Inflammatory macrophage (primary cell): ENCODE data around the gene FDX2.

Experiments used
- DNase-seq, 2 donors: peaks; one replicate each; pipeline ENCODE4 v3.0.0-alpha.2; 2020 to 2022

Gene FDX2

DNA sequence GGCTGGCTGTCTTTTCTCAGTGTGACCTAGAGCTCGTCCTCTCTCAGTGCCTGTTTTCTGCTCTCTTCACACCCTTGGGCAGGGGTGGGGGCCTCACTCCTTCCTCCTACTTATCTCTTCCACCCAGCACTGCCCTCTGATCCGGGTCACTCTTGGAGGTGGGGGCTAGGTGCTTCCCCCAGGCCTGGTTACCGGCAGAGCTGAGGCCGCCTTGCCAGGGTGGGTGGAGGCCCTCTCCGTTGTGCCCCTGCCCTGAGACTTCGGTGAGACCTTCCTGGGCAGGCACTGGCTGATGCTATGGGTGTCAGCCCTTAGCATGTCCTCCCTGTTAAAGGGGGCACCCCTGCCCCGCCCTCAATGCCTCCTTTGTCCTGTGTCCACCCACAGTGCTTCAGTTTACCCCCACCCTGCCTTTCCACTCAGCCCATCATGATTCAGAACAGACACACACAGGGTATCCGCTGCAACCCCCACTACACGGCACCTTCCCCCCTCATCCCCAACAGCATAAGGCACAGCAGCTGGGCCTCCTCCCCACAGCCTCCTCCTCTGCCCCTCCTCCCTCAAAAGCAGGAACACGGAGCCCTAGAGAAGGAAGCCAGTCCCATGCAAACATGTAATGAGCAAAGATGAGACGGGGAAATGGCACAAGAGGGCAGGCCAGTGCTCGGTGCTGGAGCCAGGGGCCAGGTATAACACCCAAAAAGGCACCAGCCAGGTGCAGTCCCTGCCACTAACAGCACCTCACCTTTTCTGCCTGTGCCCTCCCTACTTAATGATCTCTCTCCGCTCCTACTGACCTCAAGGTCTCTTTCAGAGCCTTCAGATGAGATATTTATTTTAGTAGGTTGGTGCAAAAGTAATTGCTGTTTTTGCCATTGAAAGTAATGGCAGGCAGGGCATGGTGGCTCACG, 16.0 kb downstream of the FDX2 start:
- peak; percentile 66 to 77 for DNase-seq

DNA sequence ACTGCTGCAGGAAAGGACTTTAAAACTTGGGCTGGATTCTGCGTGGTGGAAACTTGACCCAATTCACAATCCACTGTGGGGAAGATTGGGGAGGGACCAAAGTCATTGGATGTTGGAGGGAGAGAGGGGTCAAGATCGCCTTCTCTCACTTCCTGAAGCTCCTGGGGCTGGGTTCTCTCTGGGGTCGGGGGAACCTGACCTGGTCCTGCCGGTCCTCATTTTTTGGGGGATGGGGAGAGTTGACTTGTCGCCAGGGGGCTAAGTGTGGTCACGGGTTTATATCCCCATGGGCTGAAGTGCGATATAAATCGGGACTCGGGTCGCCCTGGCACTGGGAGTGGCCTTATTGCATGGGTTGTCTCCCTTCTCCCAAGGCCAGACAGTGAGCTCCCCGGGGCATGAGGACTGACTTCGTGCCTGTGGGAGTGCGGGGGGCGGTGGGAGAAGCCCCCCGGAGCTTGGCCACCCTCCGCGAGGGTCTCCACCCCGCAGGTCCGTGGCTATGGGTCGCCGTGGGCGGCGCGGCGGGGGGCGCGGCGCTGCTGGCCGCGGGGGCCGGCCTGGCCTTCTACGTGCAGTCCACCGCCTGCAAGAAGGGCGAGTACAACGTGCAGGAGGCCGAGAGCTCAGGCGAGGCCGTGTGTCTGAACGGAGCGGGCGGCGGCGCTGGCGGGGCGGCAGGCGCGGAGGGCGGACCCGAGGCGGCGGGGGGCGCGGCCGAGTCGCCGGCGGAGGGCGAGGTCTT, 19.8 kb downstream of the FDX2 start:
- DNase-seq: no peak

DNA sequence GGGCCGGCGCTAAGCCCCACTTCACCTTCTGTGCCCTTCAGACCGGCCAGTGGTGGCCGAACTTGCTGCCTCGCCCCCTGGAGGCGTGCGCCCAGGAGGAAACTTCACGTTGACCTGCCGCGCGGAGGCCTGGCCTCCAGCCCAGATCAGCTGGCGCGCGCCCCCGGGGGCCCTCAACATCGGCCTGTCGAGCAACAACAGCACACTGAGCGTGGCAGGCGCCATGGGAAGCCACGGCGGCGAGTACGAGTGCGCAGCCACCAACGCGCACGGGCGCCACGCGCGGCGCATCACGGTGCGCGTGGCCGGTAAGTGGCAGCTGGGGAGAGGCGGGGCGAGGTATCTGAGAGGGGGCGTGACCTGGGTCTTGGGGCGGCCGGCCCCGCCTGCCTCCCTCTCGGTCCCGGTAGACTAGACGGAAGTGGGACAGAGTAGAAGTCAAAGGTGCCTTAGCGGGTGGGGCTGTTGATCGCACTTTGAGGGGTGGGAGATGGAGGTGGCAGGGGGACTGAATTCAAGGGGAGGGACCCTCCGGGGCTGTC, 20.4 kb downstream of the FDX2 start:
- DNase-seq: peak; percentile 56 to 76

- no peak for DNase-seq
Measured at GRCh38 chr19:10294368-10294697, 21.5 kb downstream of the FDX2 start.

- no peak for DNase-seq
Measured at GRCh38 chr19:10293637-10294367, 22.0 kb downstream of the FDX2 start.

DNA sequence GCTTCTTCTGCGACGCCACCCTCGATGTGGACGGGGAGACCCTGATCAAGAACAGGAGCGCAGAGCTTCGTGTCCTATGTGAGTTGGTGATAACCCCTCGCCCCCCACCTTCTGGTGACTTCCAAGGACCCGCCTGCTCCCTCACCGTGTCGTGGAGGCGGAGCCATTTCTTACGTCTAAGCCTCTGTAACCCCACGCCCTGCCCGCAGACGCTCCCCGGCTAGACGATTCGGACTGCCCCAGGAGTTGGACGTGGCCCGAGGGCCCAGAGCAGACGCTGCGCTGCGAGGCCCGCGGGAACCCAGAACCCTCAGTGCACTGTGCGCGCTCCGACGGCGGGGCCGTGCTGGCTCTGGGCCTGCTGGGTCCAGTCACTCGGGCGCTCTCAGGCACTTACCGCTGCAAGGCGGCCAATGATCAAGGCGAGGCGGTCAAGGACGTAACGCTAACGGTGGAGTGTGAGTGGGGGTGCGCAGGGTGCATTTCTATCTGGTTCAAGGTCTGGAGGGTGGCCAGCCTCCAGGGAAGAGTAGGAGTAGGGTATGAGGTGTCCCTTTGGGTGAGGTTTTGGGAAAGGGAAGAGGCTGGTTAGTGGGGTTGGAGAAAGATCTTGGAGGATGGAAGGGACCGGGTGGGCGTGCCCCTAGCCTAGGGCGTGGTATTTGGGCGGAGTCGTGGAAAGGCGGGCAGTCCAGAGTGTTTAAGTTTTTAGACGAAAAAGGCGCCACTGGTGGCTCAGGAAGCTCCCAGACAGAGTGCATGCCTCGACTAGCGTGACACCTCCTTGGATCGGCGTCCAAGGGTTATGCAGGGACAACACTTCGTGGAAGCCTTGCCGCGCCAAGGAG, 22.8 kb downstream of the FDX2 start:
- DNase-seq: peak; percentile 18 to 39

DNA sequence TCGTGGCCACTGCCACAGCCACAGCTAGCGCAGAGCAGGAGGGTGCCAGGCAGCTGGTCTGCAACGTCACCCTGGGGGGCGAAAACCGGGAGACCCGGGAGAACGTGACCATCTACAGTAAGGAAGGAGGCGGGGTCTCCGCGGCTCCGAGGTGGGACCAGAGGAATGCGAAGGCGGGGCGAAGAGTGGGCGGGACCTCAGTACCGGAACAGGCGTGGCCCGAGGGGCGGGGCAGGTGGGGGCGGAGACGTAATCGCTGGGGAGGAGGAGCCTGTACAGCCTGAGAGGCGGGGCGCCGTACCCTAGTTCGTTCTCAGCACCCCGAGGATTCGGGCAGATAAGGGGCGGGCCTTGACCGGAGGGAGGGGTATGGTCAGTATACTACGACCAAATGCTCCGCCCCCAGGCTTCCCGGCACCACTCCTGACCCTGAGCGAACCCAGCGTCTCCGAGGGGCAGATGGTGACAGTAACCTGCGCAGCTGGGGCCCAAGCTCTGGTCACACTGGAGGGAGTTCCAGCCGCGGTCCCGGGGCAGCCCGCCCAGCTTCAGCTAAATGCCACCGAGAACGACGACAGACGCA, 23.5 kb downstream of the FDX2 start:
- DNase-seq: peak; percentile 93 to 97

DNA sequence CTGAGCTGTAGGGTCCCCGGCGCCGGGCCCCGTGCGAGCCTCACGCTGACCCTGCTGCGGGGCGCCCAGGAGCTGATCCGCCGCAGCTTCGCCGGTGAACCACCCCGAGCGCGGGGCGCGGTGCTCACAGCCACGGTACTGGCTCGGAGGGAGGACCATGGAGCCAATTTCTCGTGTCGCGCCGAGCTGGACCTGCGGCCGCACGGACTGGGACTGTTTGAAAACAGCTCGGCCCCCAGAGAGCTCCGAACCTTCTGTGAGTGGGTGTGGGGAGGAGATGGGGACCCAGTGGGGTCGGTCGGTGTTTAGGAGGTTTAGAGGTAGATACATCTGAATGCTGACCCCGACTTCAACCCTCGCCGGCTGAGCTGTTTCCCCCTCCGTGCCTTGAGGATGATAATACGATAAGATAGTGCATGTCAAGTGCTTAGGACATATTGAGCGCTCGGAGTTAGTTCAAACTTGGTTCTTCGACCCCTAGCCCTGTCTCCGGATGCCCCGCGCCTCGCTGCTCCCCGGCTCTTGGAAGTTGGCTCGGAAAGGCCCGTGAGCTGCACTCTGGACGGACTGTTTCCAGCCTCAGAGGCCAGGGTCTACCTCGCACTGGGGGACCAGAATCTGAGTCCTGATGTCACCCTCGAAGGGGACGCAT, 24.1 kb downstream of the FDX2 start:
- DNase-seq: no peak

GRCh38 chr19:10290876-10291553, 24.8 kb downstream of the FDX2 start:
- DNase-seq: peak; percentile 56 to 87

DNA sequence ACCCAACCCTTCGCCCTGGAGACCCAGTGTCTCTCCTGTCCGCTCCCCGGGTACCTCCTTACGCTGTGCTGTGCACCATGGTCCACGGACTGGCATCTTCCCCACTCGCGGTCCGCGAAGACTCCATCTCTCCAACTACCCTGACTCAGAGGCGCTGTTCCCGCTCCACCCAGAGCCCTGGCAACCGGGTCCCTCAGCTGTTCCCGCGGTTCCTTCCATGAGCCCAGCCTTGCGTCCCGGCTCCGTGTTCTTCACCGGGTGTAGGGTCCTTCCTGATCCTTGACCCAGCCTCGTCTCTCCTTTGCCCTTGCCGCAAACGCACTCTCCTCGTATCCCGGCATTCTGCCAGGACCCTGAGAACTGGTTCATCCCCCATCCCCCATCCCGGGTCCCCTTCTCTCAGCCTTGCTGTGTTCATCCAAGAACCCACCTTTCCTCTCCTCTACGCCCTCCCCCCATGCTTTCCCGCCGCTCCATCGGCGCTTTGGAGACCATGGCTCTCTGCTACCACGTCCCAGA, 25.4 kb downstream of the FDX2 start:
- DNase-seq: no peak

GRCh38 chr19:10289836-10290356, 25.9 kb downstream of the FDX2 start, which contains the start of gene ICAM5:
ICAM5 (plus strand) TSS chr19:10289952; CDS start chr19:10290044, 92 bp downstream.
- no peak for DNase-seq

- DNase-seq: peak in 1 of 2 donors; percentile 36
Measured at GRCh38 chr19:10289167-10289835, 26.5 kb downstream of the FDX2 start.

GRCh38 chr19:10288662-10289166, 27.1 kb downstream of the FDX2 start:
- DNase-seq: peak in 1 of 2 donors; percentile 64

GRCh38 chr19:10286803-10287737, 28.7 kb downstream of the FDX2 start, which contains the start of gene ICAM4:
ICAM4 (plus strand) TSS chr19:10286955; CDS start chr19:10287013, 58 bp downstream.
- peak; percentile 76 to 93 for DNase-seq

- no peak for DNase-seq
Measured at GRCh38 chr19:10285393-10285792, 30.4 kb downstream of the FDX2 start.

DNA sequence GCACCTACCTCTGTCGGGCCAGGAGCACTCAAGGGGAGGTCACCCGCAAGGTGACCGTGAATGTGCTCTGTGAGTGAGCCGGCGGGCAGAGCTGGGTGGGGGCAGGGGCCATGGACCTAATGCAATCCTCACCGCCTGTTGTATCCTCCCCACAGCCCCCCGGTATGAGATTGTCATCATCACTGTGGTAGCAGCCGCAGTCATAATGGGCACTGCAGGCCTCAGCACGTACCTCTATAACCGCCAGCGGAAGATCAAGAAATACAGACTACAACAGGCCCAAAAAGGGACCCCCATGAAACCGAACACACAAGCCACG, 30.9 kb downstream of the FDX2 start:
- no peak for DNase-seq

- DNase-seq: no peak
Measured at GRCh38 chr19:10284065-10284959, 31.5 kb downstream of the FDX2 start.
